HG02763 (cell line): ENCODE data around the gene AFAP1L2.

Experiments used
- ATAC-seq: cut with Tn5 transposase; IDR thresholded peaks from one replicate; pipeline ENCODE4 v1.9.1; 2021; ENCODE audit warnings: mild to moderate bottlenecking, moderate library complexity; ENCODE audit not compliant: unreplicated experiment

The AFAP1L2 gene

DNA sequence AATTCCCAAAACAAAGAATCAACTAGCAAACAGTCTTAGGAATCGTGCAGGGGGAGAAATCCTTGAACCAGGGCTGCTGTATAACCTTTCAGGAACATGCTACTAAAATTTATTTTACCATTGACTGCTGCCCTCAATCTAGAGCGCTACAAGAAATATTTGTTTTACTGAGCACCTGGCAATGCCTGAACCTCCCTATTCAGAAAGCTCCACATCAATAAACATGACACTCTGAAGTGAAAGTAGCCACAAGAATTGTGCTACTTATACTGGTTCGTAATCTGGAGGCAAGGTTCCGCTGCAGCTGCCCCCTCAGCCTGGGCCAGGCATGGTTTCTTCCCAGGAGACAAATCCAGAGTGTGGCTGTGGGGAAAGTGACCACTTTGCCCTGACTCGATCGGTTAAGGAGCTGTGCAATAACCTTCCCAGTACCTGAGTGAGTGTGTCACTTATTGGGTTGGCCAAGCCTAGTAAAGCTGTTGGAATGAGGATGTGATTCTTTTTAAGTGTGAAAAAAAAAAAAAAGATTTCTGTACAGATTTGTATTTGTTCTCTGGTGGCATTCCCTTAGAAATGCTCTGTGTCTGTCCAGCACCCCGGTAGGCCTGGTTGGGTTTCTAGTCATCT, 157.5 kb downstream of the AFAP1L2 start:
- ATAC-seq: no peak

DNA sequence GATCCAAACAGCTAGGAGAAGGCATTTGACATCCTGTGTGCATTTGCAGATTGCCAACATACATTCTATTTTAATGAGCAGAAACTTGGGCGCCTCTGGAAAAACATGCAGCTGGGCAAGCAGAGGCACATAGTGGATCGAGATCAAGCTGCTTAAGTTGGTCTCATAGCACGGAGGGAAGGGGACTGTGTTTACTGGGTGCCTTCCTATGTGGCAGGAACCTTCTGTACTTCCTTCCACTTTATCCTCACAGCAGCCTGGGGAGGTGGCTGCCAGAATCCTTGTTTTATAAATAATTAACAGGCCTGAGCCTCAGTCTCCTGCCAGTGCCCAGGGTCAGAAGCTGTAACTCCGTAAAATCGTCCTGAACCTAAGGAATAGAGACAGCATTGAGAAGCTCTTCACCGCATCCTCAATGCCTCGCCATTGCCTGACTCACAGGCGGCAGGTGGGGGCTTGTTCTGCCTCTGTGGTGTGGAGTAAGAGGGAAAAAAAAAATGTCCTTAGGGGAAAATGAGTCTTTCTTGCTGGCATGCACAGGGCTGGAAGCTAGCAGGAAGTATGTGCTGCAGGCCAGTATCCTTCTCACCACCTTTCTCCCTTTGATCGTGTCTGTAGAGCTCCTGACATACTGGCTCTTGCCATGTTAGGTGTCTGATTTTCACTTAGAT, 159.0 kb downstream of the AFAP1L2 start:
- no peak for ATAC-seq
